HG02642 (cell line): ENCODE data around the gene INSYN1.
"Not testable (repeated sequence)": the region's sequence is repeated elsewhere in the genome, so short reads cannot be mapped to it uniquely, and the experiment has no call there.

ENCODE experiments used
- ATAC-seq: cut with Tn5 transposase; IDR thresholded peaks from one replicate; pipeline ENCODE4 v1.9.1; 2021; ENCODE audit warnings: mild to moderate bottlenecking; ENCODE audit not compliant: unreplicated experiment, poor library complexity

Gene INSYN1

DNA sequence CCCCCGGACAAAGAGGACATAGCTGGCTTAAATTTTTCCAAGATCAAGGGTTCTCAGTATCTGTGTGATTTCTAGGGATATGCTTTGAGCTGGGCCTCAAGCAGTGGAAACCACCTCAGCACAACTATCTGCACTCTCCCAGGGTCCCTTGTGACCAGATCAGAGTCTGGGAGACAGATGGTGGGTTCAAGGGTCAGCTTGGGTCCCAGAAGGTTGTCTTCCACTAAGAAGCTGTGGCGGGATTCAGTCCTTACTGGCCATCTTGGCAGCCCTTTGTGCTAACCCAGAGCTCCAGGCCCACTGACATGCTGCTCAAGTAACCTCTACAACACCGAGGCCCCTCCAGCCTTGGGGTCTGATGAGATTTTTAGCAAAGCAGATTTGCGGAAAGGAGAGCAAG is 2.7 kb downstream of the INSYN1 start:
- no peak for ATAC-seq

DNA sequence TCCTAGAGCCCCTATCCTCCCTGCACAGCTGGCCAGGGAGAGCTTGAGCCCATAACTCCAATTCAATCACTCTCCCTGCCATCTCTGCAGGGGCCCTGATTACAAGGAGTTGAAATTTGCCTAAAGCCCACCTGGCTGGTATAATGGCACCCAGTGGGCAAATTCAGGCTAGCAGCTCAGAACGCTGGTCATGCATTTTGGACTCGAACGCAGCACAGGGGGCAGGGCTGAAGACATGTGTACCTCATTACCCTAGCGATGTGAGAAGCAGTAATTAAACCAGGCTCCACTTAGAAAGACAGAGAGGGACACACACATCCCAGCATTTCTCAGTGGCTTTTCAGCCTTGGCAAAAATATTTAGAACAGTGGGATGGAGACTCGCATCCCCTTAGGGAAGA is 3.2 kb downstream of the INSYN1 start:
- ATAC-seq, result no peak

DNA sequence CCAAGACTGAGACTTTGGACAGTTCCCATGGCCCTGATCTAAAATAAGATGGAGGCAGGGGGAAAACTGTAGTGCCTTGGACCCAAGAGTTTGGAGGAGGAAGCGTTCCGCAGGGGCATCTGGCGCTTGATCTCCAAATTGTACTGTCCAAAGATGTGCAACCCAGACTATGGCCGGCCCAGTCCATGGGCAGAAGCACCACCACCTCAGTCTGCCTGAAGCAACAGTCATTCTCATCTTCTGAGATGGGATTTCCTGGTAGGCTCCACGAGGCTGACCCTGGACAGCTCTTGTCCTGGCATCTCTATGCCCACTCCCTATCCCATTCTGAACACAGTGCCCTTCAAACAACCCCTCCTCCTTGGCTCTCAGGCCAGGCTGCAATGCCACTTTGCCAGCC is 3.6 kb downstream of the INSYN1 start:
- ATAC-seq, result no peak

DNA sequence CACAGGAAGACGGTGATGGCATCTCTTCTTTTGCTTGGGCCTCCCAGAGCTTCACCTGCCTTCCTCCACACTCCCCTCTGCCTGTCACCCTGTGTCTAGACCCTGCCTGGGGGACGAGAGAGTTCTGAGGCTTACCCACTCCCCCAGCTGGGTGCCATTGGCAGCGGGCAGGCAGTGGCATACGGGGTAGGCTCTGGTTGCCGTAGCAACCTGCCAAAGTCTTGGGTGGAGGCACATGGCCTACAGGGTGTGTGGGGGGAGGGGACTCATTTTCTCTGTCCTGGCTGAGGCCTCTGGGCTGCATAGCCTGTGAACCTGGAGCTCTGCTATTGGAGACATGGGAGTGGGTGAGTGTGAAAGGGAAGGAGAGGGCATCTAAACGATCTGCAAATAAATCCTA is 4.4 kb downstream of the INSYN1 start:
- no peak for ATAC-seq

DNA sequence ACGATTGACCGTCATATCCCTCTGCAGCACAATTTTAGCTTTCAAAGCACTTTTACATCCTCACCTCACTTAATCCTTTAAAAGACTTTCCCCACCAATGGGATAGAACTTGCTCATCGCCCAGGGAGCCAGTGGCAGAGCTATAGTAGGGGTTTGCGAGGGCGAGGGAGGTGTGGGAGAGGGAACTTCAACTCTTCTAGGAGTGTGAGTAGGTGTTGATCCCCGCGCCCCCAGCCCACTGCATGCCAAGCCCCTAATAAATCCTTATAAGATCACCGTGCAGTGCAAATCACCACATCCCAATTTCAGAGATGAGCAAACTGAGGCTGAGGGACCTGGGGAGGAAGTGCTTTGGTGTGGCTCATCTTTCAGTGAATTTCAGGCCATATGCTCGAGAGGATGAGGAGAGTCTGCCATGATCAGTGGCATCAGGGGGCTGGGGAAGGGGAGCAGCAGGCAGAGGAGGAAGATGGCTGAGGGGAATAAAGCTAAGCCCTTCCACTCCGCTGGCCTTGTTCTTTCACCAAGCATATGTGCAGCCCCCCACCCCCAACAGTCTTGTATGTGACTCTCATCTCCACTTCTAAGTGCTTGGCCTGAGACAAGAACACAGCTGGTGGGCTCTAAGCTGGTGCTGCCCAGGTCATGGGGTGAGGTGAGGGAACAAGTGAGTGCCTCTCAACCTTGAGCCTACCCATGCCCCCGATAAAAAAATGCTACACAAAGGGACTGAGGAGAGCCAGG is 5.1 kb downstream of the INSYN1 start:
- ATAC-seq, result no peak

DNA sequence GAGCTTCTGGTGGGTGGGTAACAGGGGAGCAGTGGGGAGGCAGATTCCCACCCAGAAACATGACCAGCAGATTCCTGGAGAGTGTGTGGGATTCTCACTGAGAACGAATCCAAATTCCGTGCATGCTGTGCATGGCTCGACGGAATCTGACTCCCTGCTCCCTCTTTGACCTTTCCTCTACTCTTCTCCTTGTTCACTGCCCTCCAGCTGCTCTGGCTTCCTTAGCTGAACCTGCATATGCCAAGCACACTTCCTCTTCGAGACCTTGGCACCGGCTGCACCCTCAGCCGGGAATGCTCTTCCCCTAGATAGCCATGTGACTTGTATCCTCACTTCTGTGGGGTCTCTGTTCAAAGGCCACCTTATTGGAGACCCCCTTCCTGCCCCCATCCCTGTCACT is 6.3 kb downstream of the INSYN1 start:
- no peak for ATAC-seq

DNA sequence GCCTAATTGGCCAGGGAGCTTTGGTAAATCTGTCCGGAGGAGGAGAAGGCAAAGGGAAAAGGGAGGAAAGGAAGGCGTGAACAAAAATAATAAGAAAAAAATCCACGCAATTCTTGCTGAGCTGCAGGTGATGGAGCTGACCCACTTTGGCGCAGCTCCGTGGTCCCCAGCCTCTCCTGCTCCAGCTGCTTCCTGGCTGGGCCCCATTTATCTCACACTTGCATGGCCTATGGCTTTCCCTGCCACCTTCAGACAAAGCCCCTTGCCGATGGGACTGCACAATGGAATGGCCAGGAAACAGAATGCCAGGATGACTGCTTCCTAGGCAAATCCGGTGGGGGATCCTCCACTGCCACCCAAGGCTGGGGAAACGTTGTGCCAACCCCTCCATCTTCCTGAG is 6.9 kb downstream of the INSYN1 start:
- ATAC-seq, result no peak

DNA sequence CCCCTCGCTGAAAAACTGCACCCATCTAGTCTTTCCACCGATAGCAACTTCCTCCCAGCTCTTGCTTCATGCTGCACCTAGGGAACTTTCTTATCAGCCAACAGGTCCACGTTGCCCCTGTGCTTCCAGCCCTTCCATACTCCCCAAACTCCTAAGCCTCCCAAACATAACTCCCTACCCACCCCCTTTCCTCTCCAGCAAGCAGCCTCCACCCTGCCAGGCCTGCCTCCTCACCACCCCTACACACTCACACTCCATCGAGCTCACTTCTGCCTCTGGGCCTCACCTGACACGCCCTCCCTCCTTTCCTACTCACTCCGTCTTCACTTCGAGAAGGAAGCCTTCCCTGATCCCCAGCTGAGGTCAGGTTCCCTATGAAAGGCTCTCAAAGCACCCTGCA is 8.1 kb downstream of the INSYN1 start:
- no peak for ATAC-seq

DNA sequence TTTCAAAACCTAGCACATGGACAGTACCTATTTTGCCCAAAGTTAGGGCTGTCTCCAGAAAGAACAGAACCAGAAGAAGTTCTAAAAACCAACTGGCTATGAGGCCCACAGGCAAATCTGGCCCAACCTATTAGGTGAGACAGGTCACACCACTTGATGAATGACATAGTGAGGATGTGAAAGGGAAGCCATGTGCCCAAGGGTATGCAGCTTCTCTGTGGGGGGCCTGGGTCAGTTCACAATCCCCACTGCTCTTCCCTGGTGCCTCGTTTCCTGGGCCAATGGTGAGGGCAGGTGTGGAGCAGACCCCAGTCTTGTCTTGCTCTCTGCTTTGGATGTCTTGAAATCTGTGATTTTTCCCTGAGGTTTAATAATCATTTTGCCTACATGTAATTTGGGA is 8.9 kb downstream of the INSYN1 start:
- ATAC-seq, result no peak

DNA sequence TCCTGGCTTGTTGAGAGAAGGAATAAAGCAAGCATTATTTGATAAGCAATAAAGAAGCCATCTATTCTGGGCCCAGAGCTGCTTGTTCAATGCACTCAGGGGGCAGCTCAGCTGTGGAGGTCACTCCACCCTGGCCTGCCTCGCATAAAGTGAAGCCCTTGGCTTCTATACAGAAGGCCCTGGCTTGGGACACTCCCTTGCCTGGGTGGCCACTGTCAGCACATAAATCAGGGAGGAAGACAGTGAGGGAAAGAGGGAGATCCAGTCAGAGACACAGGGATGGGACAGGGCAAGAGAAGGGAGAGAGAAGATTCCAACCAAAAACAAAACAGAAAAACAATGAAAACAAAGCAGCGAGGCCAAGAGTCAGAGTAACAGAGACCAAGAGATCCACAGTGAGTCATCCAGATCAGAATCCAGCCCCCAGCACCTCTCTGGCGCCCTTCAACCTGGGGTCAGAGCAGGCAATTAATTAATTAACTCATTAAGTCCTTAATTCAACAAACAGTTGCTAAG is 11.8 kb downstream of the INSYN1 start:
- no peak for ATAC-seq

DNA sequence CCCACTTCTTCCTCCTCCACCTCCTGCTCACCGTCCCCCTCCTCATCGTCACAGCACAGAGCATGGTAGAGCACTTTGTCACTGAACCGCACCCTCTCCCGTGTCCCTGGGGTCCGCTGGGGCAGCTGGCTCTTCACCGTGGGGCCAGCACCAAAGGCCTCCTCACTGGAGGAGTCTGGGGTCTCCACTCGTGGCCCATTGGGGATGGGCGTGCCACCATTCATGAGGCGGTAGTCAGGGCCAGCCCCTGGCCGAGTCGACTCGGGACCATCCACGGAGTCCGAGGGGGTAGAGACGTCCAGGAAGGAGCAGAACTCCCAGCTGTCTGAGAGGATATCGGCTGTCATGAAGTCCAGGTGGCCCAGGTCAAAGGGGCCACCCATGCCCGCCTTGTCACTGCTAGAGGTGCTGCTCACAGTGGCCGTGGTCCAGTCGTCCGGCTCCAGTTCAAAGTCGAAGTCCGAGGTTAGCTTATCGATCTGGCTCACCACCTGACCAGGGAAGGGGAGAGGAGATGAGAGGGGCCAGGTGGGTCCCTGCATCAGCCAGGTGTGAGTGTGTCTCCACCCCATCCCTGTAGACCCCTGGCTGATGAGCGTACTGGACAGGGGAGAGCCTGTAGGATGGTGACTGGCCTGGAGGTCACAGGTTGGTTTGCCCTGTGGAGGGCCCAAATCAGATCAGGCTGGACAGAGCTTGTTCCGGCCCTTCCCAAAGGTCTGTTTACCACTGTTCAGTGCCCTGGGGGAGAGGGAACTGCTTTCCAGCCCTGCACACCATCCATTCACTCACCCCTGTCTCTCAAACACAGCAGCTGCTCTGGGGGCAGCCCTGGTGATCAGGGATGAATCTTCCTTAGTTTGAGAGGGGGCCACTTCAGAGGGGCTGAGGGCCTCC is 12.8 kb downstream of the INSYN1 start:
- ATAC-seq, result no peak

DNA sequence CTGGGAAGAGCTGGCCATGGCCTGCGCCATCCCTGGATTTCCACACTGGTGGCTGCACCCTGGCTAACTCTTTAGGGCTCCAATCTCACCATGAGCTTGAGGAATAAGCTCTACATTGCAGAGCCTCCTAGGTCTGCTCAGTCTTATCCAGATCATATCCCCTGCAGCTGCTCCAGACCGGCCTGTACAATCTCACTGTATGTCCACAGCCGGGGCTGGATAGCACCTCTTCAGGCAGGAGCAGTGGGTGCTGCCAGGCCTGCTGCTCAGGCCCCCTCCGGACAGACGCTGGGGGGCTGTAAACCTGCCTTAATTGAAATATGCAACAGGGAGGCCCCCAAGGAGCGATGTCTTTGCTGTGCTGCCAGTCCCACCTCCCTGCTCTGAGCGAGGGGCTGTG is 15.6 kb downstream of the INSYN1 start:
- ATAC-seq, result no peak

DNA sequence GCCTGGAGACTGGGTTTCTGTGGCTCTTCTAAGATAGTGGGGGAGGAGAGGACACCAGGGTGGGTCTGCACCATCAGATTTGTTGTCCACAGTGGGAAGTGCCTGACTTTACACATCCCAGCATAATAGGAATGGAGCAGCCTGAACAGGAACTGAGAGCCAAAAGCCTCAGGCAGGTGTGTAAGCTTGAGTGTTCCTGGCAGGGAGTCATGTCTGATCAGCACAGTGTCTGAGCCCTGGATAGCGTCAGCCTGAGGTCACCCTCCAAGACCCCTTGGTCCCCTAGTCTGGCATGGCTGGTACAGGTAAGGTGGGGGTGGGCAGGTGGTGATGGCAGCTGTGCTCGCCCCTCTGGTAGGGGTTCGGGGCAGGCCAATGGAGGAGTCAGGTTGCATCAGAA is 20.2 kb downstream of the INSYN1 start:
- no peak for ATAC-seq

DNA sequence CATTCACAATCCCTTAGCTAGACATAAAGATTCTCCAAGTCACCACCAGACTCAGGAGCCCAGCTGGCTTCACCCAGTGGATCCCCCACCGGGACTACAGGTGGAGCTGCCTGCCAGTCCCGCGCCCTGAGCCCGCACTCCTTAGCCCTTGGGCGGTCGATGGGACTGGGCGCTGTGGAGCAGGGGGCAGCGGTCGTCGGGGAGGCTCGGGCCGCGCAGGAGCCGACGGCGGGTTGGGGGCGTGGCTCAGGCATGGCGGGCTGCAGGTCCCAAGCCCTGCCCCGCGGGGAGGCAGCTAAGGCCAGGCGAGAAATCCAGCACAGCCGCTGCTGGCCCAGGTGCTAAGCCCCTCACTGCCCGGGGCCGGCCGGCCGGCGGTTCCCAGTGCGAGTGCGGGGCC is 21.1 kb downstream of the INSYN1 start:
- not testable (repeated sequence) for ATAC-seq

DNA sequence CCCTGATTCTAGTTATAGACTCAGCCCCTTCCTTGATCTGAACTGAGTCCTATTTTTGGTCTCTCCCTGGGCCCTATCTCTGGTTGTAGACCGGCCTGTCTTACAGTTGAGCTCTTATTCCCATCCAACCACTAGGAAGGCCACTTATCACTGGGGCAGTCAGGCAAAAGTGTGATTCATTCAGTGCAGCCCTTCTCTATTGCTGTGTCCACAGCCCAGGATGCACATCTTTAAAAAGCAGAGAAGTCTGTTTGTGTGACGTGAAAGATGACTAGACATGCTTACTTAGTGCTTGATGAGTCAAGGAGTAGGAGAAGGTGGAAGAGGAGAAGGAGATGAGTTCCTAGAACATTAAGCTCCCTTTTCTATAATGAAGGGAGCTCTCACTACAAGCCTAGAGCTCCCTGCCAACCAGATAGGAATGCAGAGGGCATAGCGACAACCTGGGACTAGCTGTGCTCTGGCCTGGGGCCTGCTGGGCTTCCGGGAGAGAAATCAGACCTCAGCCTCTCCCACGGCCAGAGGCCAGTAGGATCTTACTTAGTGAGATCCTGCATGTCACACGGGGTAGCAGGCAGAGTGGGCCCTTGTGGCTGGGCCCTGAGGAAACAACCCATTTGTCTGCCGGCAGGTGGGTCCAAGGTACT is 25.7 kb downstream of the INSYN1 start:
- ATAC-seq, result no peak

DNA sequence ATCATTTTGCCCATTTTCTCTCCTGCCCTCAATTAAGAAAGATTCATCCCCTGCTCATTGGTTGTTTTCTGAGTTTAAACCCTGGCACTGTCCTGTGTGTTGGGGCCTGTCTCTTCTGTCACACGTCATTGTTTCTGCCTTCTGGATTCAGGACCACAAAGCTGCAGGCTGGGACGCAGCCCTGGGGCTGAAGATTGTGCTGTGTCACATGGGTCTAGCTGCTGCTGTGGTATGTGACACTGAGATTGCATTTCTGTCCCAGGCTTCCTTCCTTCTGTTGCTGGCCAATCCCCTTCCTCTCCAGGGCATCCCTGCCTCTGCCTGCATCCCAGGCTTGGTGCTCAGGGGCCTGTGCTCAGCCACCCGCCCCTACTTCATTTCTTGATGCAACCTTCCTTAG is 28.9 kb downstream of the INSYN1 start:
- no peak for ATAC-seq

DNA sequence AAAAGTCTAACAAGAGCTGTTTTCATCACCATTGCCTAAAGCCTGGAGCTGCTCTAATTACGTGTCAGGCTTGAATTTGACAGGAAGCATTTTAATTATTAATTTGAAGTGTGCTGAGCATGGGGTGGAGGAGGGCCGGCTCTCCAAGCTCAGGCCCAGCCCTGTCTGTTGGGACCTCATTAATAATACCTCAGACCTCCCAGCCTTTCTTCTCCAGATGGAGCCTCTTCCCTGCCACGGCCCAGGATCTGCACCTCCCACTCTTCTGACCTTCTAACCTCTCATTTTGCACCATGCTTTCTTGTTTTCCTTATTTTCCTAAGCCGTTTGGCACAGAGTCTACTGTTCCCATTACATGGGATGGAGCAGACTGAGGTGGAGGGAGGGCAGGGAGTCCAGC is 30.0 kb downstream of the INSYN1 start:
- ATAC-seq, result no peak

DNA sequence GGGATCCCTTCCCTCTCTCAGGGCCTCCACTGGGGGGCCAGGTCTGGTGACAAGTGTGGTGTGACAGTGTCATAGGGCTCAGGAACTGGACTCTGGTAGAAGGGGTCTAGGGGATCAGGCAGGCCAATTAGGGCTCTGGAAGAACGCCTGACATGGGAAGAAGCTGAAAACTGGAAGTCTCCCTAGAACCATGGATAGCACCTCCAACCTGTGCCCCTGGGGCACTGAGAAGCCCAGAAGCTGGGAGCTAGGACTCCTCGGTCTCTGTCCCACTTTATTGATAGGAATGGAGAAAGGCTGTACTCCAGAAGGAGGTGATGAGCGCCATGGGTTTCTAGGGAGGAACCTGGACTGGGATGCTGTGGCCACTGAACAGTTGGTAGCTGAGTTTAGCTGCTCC is 30.7 kb downstream of the INSYN1 start:
- ATAC-seq, result no peak

DNA sequence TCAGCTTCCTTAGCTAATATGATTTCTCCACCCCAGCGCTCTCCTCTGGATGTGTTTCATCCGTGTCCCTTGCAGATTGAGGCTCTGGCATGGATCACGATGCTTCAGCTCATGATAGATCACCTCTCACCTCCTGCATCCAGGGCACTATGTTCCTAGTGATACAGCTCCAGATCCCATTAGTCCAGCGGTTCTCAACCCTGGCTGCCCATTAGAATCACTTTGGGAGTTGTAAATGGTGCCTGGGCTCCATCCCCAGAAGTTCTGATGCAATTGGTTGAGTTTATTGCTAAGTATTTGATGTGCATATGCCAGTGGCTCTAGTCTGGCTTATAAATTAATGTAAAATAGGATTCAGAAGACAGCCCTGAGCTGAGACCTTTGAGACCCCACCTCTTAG is 34.5 kb downstream of the INSYN1 start:
- no peak for ATAC-seq

DNA sequence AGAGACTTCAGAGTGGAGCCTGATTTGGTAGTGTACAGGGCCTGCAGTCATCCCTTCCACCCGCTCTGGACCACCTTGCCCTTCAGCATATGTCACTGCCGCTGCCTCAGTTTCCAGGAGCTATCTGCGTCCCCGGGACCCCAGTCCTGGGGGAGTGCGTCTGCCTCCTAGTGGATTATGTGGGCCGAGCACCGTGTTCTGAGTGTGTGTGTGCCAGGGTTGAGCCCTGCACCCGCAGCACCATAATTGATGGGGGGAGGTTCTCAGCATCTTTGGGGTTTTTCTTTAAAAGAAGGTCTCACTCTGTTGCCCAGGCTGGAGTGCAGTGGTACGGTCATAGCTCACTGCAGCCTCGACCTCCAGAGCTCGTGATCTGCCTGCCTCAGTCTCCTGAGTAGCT is 35.3 kb downstream of the INSYN1 start:
- ATAC-seq, result no peak

DNA sequence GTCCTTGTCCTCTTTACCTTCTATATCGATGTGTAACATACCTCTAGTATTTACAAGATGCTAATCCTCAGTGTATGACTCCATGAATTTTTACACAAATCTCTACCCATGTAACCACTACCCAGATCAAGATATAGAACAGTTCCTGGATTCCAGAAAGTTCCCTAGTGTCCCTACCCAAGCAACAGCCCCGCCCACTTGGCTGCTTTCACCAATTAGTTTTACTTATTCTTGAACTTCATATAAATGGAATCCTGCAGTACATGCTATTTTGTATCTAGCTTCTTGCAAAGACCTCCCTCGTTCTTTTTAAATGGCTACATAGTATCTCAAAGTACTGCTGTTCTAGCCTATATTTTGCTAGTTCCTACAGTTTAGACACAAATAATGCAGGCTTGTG is 35.9 kb downstream of the INSYN1 start:
- no peak for ATAC-seq
